GM18505 (cell line): ENCODE measurements around the gene CCDC177.

Source experiments
- ATAC-seq: cut with Tn5 transposase; IDR thresholded peaks from one replicate; pipeline ENCODE4 v1.9.1; 2021; ENCODE audit not compliant: unreplicated experiment
- POLR2A ChIP-seq: IDR thresholded peaks from 4 replicates; pipeline ENCODE4 v1.6.1; 2011; ENCODE audit warnings: borderline replicate concordance; ENCODE audit not compliant: insufficient read depth, insufficient read length; ENCODE audit errors: extremely low read depth

CCDC177 gene

DNA sequence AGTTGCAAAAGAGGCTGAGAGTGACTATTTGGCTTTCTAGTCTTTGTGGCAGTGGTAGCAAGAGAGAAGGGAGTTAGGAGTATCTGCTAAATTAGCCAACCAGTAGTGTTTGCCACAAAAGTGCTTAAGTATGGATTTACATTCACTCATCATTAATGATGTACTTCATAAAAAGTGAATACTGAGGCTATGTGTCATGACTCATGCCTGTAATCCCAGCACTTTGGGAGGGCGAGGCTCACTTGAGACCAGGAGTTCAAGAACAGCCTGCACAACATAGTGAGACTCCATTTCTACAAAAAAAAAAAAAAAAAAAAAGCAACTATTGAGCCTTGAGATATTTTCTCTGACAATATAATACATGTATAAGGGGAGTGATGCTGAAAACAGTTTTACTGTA, 36.8 kb downstream of the CCDC177 start:
- ATAC-seq = no peak
- no peak for TF ChIP-seq POLR2A

DNA sequence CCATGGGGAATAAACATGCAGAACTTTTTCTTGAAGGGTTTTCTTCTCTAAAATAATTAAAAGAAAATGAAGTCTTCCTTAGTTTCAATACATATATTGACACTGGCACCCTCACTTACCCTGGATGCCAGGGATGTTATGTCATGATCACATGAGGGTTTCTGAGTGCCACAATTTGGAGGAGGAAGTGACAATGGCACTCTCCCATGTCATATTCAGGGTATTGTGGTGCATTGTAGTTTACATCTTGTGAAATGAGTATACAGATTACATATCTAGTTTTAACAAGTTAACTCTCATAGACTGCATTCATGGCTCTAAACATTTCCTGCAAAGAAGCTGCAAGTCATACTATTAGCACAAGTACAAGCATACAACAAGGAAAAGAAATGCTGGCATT, 37.7 kb downstream of the CCDC177 start:
- no peak for ATAC-seq

DNA sequence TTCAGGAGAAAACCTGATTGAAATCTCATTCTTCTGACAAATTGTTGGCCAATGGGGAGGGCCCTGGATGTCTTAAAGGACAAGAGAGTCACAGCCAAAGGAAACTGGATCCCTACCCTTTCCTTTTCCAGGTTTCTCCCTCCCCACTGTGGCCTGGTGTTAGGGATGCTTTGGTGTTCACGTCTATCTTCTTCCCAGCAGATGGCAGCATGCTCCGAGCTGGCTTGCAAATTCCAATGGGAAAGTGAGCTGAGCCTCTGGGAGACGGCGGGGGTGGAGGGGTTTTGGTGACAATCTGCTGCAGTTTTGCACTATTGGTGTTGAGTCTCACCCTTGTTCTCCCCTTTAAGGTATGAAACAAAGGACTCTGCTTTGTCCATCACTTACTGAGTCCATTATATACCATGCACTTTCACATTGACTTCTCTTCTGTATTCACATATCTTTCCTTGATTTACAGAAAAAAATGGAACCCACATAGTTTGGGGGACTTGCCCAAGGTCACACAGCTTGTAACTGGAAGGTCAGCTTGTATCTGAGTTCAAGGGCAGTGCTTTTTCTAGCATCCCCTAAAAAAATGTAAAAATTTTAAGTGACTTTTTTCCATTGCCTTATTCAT, 39.3 kb downstream of the CCDC177 start:
- no peak for ATAC-seq
- no peak for TF ChIP-seq POLR2A

More for the DNA sequence above, 37.7 kb downstream of the CCDC177 start:
- TF ChIP-seq POLR2A = no peak

DNA sequence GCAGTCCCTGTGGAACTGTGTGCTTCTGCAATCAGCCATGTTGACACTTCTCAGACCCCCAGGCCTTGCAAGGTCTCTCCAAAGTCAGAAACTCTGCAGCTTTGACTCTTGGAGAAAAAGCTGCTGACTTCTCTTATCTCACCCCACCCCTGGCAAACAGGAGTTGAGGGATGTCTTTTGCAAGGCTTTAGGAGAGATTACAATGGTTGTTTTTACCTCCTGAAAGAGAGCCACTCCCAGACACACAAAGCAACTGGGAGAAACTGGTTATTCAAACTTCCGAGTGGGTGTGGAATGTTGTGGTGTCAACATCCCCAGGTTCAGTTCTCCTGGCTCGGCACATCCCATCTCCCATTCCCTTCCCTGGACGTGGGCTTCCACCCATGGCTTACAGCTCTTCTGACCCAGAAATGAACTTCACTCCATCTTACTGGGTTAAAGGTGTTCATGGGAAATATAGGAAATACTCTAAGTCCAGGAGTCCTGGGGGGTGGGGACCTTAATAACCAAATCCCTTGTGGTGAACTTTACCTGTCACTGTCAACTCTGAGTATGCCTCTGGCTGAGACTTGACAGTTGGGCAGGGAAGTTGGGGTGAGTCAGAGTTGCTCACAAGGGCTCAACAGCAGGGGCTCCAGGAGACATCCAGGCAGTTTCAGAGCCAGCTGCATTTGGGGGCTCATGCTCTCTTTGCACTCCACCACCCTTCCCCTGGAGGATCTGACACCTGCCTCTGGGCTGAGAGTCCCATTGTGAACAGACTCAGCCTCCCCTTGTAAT, 41.9 kb downstream of the CCDC177 start:
- no peak for TF ChIP-seq POLR2A
- no peak for ATAC-seq

DNA sequence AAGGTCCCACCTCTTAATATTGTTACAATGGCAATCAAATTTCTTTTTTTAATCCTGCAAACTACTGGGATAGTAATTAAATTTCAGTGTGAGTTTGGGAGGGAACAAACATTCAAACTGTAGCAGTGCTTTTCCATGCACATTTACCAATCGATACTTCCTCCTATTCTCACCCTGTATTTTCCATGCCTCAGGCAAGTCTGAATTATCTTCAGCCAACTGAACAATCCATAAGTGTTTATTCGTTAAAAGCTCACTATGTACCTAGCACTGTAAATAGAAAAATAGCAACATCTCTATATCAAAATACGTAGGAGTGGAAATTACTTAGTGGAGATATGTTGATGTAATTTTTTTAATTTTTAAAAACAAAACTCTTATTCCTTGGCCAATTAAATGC, 43.5 kb downstream of the CCDC177 start:
- ATAC-seq = no peak
- TF ChIP-seq POLR2A = no peak

DNA sequence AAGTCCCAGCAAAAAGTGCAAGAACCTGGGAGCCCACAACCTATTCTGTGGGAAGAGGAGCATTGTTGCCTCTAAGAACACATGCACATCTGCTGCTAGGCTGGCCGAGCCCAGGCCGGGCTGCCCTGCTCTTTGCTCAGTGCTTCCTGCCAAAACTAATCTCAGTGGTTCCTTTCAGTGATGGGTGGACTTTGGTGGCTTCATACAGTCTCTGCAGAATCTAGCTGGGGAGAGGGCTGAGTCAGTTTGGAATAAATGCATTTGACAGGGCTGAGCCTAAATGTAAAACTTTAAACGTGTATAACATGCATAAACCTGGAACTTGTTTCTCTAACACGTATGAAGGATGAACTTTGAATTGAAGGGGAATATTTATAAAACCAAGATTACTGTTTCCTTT, 44.6 kb downstream of the CCDC177 start:
- no peak for TF ChIP-seq POLR2A
- no peak for ATAC-seq

DNA sequence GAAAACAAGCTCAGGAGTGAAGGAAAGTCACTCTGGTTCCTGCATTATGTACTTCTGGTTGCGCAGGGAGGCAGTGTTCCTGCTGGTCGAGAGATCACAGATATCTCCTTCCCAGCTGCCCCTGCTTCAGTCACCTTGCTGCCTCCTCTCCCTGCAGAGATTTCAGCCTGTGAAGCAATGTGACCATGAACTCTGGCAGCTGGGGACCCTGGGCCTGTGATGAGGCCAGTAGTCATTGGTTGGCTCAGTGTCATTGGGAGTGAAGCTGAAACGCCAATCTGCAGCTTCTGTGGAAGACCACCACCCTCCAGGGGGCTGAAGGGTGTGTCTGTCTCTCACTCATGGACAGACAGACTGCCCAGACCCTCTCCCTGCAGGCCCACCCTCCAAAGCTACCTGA, 45.1 kb downstream of the CCDC177 start:
- ATAC-seq = no peak
- TF ChIP-seq POLR2A = no peak

DNA sequence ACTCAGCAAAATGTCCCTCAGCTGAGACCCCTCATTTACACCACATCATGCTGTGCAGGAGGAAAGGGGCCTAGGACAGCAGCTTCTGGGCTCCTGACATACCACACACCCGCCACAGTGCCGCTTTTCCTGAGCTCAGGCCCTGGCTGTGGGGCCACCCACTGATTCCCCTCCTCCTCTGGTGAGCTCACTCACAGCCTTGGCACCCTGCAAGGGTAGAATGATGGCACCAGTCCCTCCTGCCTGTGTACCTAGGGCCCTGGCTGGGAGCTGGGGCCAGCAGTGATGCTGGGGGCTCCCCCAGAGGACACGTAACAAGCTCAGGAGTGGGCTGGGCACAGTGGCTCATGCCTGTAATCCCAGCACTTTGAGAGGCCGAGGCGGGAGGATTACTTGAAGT, 45.7 kb downstream of the CCDC177 start:
- no peak for ATAC-seq
- no peak for TF ChIP-seq POLR2A

DNA sequence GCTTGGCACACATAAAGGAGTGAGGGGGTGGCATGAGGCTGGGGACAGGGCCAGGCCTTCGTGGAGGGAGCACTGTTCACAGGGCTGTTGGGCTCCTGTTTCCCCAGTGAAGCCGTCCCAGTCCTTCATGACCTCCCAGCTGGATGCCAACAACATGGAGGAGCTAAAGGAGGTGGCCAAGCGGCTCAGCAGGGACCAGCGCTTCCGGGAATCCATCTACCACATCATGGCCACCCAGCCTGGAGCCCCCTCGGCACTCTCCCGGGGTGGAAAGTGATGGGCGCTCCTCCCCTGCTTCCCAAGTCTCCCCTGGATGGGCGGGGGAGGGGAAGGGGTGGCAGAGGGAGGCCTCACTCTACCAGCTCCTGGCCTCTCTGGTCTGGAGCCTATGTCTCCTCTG, 46.5 kb downstream of the CCDC177 start:
- no peak for TF ChIP-seq POLR2A
- no peak for ATAC-seq

DNA sequence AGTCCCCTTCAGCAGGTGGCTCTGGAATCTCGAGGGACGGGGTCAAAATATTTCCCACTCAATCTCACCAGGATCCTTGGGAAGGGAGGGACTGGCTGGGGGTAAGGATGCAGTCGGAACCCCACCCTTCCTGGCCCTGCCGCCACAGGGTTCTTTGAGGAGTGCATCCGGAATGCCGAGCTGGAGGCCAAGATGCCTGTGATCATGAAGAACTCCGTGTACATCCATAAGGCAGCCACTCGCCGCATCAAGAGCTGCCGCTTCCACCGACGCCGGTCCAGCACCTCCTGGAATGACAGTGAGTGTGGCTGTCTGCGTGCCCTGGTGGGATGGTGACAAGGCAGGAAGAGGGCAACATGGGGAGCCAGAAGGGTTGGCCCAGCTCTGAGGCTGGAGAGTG, 47.0 kb downstream of the CCDC177 start:
- no peak for ATAC-seq
- TF ChIP-seq POLR2A = no peak

DNA sequence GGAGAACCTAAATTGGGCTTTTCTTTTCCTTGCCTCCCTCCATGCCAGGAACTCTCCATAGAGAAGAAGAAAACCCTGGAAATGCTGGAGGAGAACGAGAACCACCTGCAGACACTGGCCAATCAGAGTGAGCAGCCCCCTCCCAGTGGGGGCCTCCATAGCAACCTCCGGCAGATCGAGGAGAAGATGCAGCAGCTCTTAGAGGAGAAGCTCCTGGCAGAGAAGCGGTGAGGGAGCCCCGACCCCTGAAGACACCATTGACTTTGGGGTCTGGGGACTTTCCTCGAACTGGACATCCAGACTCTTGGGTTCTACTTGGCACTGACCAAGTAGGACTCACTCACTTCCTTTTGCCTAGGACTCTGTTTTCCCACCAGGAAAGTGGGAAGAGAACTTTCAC, 48.8 kb downstream of the CCDC177 start:
- ATAC-seq = no peak
- no peak for TF ChIP-seq POLR2A

DNA sequence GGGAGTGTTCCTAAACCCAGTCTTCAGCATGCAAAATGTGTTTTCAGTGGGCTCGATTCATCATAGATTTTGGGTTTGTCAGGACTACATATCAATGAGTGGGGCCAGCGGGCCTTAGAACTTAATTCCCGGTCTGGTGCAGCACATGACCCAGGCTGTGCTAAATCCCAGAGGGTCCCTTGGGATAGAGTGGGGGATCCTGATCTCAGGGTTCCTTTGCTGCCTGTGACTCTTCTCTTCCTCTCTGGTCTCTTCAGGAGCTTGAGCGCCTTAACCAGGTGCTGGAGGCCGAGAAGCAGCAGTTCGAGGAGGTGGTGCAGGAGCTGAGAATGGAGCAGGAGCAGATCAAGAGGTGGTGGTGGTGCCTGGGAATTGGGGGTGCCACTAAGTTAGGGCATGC, 52.6 kb downstream of the CCDC177 start:
- no peak for TF ChIP-seq POLR2A
- no peak for ATAC-seq
